HG02642 (cell line): ENCODE measurements around the gene NABP2.
"Not testable (repeated sequence)": the region's sequence is repeated elsewhere in the genome, so short reads cannot be mapped to it uniquely, and the experiment has no call there.

Experiments
- ATAC-seq: cut with Tn5 transposase; IDR thresholded peaks from one replicate; pipeline ENCODE4 v1.9.1; 2021; ENCODE audit warnings: mild to moderate bottlenecking; ENCODE audit not compliant: unreplicated experiment, poor library complexity

The NABP2 gene

DNA sequence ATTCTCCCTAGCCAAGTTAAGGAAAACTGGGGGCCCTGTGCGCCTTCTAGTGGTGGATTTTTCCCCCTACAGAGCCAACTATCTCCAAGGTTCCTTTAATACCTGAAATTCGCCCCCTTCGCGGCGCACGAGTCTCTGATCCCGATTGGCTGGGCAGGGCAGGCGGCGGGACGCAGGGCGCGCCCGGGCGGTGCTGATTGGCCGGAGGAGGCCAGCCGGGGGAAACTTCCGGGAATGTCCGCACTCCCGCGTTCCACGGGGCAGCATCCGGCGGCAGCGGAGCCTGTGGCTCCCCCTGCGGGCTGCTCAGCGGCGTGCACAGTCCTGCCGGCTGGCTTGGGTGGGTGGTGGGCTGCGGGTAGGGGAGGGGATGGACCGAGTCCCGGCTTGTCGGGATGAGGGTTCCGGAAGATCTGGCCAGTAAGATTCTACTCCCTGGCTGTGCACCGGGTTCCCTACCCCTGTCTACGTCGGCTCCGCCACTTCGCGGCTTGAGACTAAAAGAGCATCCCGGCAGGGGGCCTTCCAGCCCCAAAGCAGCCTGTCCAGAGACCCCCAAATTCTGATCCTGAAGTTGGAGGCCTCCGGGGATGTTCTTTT is at the start of gene NABP2:
Gene NABP2 (plus strand): TSS at position 241 of the 600 bp plus-strand sequence. CDS start 515 bp downstream, outside the sequence.
- ATAC-seq, result peak; percentile 81

GRCh38 chr12:56178347-56178746 is 45.8 kb upstream of the NABP2 start:
- ATAC-seq, result no peak

DNA sequence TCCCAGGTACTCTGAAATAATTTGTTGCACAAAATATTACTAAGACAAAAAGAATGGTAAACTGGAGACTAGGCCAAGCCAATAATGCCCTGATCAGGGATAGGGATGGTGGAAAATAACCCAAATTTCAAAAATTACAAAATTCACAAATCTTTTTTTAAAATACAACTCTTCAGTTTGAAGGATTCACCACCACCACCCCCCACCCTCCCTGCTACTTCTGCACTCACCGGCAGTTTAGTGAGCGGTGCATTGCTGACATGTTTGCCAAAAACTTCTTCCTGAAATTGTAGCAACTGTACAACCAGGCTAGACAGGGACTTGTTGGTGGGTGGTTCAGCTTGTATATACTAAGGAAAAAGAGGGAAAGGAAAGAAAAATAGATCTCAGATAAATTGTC is 37.2 kb upstream of the NABP2 start:
- ATAC-seq, result no peak

- no peak for ATAC-seq
These were observed 35.9 kb upstream of the NABP2 start for GRCh38 chr12:56188131-56188777.

DNA sequence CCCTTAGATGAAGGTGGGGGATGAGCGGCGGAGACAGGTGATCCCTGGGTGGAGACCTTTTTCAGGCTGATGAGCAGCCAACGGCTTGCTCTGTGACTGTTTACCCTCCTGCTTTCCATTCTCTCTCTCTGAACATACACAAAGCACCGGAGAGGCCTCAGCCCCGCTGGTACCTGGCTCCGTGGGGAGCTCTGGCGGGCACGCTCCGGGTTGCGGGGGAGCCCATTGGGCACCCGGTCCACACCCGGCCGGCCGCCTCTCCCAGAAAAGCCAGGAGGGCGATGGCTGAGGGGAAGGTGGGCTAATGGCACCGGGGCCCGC is 35.4 kb upstream of the NABP2 start:
- no peak for ATAC-seq

- peak; percentile 87 for ATAC-seq
These were observed 34.8 kb upstream of the NABP2 start, which contains the start of gene SMARCC2 for GRCh38 chr12:56189099-56189917. SMARCC2 (minus strand) TSS chr12:56189483; CDS start chr12:56189461, 22 bp downstream.

GRCh38 chr12:56189918-56190694 is 34.0 kb upstream of the NABP2 start:
- peak; percentile 42 for ATAC-seq

DNA sequence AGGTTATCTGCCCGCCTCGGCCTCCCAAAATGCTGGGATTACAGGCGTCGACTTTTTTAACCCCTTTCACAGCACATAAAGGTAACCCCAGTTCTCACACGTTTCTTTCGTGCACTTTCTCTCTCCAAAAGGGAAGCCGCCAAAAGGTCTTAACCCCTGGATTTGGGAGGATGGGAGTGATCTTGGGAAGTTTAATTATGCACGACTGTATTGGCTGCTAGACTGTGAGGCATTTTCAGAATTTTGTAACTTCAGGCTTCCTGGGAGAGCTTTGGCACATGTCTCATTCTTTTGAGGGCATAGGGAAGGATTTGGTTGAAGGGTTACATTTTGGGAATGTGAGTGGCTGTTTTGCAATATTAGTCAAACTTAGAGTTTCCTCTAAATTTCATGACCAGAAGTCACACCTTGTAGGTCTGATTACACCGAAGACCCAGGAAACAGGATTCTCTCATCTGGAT is 33.4 kb upstream of the NABP2 start:
- ATAC-seq, result no peak

- no peak for ATAC-seq
These were observed 31.6 kb upstream of the NABP2 start for GRCh38 chr12:56192582-56192981.

GRCh38 chr12:56193025-56193578 is 31.0 kb upstream of the NABP2 start:
- ATAC-seq, result no peak

DNA sequence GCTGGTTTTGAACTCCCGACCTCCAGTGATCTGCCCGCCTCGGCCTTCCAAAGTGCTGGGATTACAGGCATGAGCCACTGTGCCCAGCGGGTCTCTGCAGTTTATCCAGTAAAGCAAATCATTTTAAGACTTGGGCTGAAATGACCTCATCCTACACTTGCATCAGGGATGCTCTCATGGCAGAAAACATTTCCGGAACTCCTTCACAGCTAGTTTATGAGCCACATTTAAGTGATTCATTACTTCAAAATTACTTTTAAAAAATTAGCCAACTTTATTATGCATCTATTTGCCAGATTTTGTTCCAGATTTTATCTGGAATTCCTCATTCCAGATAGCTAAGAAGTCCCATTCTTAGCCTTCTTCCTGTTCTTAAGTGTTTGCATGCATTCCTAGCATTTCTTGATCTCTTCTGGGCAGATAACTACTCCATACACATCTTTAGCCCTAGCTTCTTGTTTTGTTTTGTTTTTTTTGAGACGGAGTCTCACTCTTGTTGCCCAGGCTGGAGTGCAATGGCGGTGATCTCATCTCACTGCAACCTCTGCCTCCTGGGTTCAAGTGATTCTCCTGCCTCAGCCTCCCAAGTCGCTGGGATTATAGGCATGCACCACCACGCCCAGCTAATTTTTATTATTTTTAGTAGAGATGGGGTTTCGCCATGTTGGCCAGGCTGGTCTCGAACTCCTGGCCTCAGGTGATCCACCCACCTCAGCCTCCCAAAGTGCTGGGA is 27.2 kb upstream of the NABP2 start:
- not testable (repeated sequence) for ATAC-seq

GRCh38 chr12:56197921-56198635 is 26.1 kb upstream of the NABP2 start:
- ATAC-seq, result no peak

- ATAC-seq, result no peak
These were observed 25.3 kb upstream of the NABP2 start for GRCh38 chr12:56198836-56199235.

DNA sequence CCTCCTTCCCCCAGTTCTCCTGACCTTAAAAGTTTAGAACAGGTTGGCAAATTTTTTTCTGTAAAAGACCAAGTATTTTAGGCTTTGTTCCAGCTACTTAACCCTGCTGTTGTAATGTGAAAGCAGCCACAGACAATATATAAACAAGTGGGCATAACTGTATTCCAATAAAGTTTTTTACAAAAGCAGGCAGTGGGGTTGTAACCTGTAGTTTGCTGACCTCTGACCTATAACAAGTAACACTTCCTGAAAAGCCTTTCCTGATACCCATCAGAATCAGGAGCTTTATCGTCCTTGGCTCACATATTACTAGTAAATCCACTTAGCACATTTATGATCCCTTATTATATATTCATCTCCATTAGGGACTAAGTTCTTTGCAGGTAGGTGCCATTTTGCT is 21.8 kb upstream of the NABP2 start:
- ATAC-seq, result no peak

DNA sequence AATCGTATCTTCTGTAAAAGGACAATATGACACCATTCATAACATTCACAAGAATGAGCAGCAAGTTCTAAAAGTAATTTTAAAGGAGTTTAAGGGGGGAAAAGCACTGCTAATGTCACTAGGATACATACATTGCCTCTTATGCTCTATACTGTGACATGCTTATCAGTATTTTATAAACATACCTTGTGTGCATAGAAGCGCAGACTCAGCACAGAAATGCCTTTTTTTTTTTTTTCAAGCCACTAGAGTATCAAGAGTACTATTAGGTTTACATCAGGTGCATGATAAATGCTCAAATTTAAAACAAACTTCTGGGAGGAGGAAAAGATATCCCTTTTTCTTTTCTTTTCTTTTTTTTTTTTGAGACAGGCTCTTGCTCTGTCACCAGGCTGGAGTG is 21.3 kb upstream of the NABP2 start:
- no peak for ATAC-seq

DNA sequence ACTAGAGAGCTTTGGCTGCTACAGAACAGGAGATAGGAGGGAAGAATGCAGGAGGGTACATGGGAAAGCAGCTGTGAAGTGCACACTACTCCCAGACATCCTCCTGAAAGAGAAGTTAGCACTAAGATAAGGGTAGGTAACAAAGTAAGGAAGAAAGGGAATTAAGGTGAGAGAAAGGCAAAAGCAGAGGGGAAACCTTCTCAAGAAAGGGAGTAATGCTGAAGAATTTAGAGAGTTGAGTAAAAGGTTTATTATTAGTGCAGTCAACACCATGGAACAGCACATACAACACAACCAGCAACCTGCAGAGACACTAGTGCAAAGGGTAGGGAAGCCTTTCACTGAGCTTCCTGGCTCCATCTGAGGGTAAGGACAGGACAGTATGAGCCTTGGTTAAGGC is 19.9 kb upstream of the NABP2 start:
- no peak for ATAC-seq

- no peak for ATAC-seq
These were observed 18.7 kb upstream of the NABP2 start for GRCh38 chr12:56205445-56205844.

DNA sequence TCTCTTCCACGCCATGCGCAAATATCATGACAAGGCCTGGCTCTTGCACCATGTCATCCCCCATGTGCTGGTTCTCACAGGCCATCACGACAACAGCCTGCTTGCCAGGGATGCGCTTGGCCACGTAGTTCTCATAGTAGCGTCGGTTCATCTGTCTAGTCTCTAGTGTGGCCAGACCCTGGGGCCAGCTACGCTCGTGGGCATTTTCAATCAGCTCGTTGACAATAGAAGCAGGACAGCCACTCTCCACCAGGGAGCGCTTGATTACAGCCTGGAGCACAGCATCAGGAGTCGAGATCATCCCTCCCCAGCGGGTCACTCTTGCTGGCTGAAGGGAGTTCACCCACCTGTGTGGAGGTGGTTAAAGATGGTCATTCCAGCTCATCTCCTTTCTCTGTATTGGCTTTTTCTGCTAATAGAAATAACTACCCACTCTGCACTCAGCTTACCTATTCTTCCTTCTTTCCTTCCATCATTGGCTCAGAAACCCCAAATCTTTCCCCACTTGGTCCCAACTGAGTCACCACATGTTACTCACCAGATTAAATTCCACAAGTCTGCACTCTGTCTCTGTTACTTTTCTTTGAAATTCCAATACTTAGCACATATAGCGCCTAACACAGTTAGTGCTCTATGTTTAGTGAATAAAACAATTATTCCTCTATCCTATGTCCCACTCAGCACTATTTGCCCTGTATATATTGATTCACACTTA is 17.5 kb upstream of the NABP2 start:
- ATAC-seq, result no peak
